HG02970 (cell line): ENCODE data around the gene PRR23C.

ENCODE experiments used
- ATAC-seq: cut with Tn5 transposase; IDR thresholded peaks from one replicate; pipeline ENCODE4 v1.9.1; 2021; ENCODE audit warnings: mild to moderate bottlenecking, moderate library complexity, moderate number of reproducible peaks; ENCODE audit not compliant: unreplicated experiment, low FRiP score

The PRR23C gene

GRCh38 chr3:139005356-139005993 is 39.2 kb downstream of the PRR23C start:
- no peak for ATAC-seq

DNA sequence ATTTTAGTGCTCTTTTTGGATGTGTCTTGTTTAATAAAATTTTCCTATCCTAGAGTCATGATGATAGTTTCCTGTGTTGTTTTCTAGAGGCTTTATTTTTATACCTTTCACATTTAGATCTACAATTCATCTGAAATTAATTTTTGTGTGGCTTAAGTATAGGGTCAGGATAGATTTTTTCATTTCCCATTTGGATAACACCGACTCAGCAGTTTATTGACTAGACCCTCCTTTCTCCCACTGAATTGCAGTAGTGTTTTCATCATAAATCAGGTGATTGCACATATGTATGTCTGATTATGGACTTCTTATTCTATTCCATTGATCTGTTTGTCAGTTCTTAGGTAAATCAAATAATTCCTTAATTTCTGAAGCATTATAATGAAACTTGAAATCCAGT is 49.0 kb downstream of the PRR23C start:
- ATAC-seq = no peak
